DND-41 (cell line): ENCODE results near the gene ZNF384.

Experiments used
- ATAC-seq: fragments of 200-7000 bp; cut with Tn5 transposase; 3 replicates; pipeline ENCODE4 v1.9.1; 2021; ENCODE audit warnings: low read depth; ENCODE audit not compliant: insufficient read depth
- DNase-seq: peaks from one replicate; pipeline ENCODE4 v3.0.0-alpha.2; 2020
- H2AFZ ChIP-seq: 2 replicates; pipeline ENCODE4 v1.6.0; 2012; ENCODE audit warnings: low read depth, low read length
- H3K27ac ChIP-seq: 2 replicates; pipeline ENCODE4 v1.5.1; 2012; ENCODE audit warnings: low read length, inconsistent platforms
- H3K27me3 ChIP-seq: fragments of 200-600 bp; sonication (generic); 2 replicates; pipeline ENCODE4 v1.6.0; 2012; ENCODE audit warnings: low read length, mild to moderate bottlenecking, inconsistent platforms; ENCODE audit not compliant: insufficient read depth, poor library complexity
- H3K36me3 ChIP-seq: 2 replicates; pipeline ENCODE4 v1.5.1; 2012; ENCODE audit warnings: low read length, inconsistent platforms; ENCODE audit not compliant: insufficient read depth
- H3K4me1 ChIP-seq: 2 replicates; pipeline ENCODE4 v1.5.1; 2012; ENCODE audit warnings: mild to moderate bottlenecking, low read length; ENCODE audit not compliant: insufficient read depth
- H3K4me2 ChIP-seq: 2 replicates; pipeline ENCODE4 v1.6.0; 2012; ENCODE audit warnings: mild to moderate bottlenecking, moderate library complexity, low read length, inconsistent platforms; ENCODE audit not compliant: insufficient read depth
- H3K4me3 ChIP-seq, 2 experiments: fragments of 200-600 bp in 1 of 2; shearing (Covaris generic) in 1 of 2; 2 replicates each; pipeline ENCODE4 v1.5.1; 2012 to 2016; ENCODE audit warnings: inconsistent platforms in 2 of 2, low read length in 2 of 2, mild to moderate bottlenecking in 2 of 2, low read depth in 1 of 2, moderate library complexity in 1 of 2
- H3K79me2 ChIP-seq: 2 replicates; pipeline ENCODE4 v1.6.0; 2012; ENCODE audit warnings: low read length, inconsistent platforms; ENCODE audit not compliant: insufficient read depth
- H3K9ac ChIP-seq: 2 replicates; pipeline ENCODE4 v1.6.0; 2012; ENCODE audit warnings: low read depth, mild to moderate bottlenecking, inconsistent platforms, low read length, moderate library complexity
- H3K9me3 ChIP-seq: 2 replicates; pipeline ENCODE4 v1.5.1; 2012; ENCODE audit warnings: low read length, moderate library complexity, mild to moderate bottlenecking, inconsistent platforms; ENCODE audit not compliant: insufficient read depth, severe bottlenecking
- H4K20me1 ChIP-seq: 2 replicates; pipeline ENCODE4 v1.6.0; 2012; ENCODE audit warnings: low read length; ENCODE audit not compliant: insufficient read depth
- EZH2 ChIP-seq: IDR thresholded peaks from 3 replicates; pipeline ENCODE4 v1.6.1; 2012; ENCODE audit warnings: borderline replicate concordance, low read depth, mild to moderate bottlenecking, moderate library complexity, low read length, inconsistent platforms; ENCODE audit not compliant: severe bottlenecking
- TF ChIP-seq, protein P1 (sequence below): IDR thresholded peaks from 2 replicates; pipeline ENCODE4 v1.5.1; 2012; ENCODE audit warnings: borderline replicate concordance, low read length, moderate library complexity, mild to moderate bottlenecking; ENCODE audit not compliant: poor library complexity, severe bottlenecking; ENCODE audit errors: extremely low read depth

The ZNF384 gene

DNA sequence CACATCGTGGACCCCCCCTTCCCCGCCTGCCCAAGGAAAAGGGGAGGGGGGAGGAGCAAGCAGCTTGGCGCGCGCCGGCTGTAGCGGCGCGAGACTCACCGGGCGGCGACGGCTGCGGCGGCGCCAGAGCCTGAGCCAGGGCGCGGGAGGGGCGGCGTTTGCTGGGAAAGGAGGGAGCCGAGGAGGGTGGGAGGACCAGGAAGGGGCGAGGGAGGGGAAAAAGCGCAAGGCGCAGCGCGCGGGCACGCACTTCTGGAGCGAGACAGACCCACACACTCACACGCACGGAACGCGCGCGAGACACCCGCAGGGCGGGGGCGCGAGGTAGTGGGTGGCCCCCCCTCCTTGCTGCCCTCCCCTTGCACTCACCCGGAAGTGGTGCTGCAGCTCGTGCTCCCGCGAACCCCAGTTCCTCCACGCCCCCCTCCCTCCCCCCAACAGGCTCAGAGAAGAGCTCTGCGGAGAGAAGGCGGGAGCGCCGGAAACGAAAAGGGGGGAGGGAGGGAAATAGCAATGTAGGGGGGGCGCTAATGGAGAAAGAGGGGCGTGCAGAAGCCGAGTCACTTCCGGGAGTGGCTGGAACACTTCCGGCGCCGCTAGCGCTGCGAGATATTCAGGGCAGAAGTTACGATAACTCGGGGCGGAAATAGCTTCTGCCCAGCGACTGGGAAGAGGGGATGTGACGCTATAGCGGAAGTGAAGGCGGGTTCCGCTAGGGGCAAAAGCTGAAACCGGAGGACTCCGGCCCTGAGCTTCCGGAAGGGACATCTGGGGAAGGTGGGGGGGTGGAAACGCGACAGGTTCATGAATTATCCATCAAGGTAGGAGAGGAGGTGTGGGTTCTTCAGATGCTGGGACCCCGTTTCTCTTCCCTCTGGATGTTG, at the start of gene ZNF384:
ZNF384 (minus strand) TSS at position 377 of the 884 bp plus-strand sequence. CDS start 9,855 bp downstream, outside the sequence.
- H3K36me3 ChIP-seq, result peaks cover 15% of the 10 kb centered on the region
- H2AFZ ChIP-seq, result peak within 1 kb of the TSS; percentile 83
- TF ChIP-seq, protein P1, sequence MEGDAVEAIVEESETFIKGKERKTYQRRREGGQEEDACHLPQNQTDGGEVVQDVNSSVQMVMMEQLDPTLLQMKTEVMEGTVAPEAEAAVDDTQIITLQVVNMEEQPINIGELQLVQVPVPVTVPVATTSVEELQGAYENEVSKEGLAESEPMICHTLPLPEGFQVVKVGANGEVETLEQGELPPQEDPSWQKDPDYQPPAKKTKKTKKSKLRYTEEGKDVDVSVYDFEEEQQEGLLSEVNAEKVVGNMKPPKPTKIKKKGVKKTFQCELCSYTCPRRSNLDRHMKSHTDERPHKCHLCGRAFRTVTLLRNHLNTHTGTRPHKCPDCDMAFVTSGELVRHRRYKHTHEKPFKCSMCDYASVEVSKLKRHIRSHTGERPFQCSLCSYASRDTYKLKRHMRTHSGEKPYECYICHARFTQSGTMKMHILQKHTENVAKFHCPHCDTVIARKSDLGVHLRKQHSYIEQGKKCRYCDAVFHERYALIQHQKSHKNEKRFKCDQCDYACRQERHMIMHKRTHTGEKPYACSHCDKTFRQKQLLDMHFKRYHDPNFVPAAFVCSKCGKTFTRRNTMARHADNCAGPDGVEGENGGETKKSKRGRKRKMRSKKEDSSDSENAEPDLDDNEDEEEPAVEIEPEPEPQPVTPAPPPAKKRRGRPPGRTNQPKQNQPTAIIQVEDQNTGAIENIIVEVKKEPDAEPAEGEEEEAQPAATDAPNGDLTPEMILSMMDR, result peak; percentile 23
- TF ChIP-seq EZH2, result no peak
- peaks cover 61% of the 10 kb centered on the region for H3K79me2 ChIP-seq
- no peaks in the 10 kb centered on the region for H3K27me3 ChIP-seq
- ATAC-seq, result peak; percentile 80
- peaks cover 5% of the 10 kb centered on the region; the same call in 1 of the 2 replicates for H4K20me1 ChIP-seq
- H3K4me3 ChIP-seq, result peak within 1 kb of the TSS; percentile 70 to 77
- DNase-seq, result peak; percentile 98
- peak within 1 kb of the TSS; percentile 95 for H3K4me2 ChIP-seq
- peak within 1 kb of the TSS; percentile 97 for H3K27ac ChIP-seq
- H3K4me1 ChIP-seq, result peaks cover 58% of the 10 kb centered on the region
- no peaks in the 10 kb centered on the region for H3K9me3 ChIP-seq
- H3K9ac ChIP-seq, result peak within 1 kb of the TSS; percentile 87

- Histone ChIP-seq H3K27me3 (no peaks in the 10 kb centered on the region), H2AFZ (no peak overlapping the region), H4K20me1 (no peaks in the 10 kb centered on the region), H3K9me3 (no peaks in the 10 kb centered on the region), H3K4me2 (no peak overlapping the region), H3K79me2 (no peaks in the 10 kb centered on the region), H3K36me3 (peaks cover 9% of the 10 kb centered on the region), H3K4me3 (no peak overlapping the region), H3K27ac (no peak overlapping the region), H3K9ac (no peak overlapping the region), H3K4me1 (no peaks in the 10 kb centered on the region)
- ATAC-seq, result no peak
- TF ChIP-seq, protein P1, result no peak
- no peak for TF ChIP-seq EZH2
- DNase-seq, result no peak
Observed at GRCh38 chr12:6736754-6737153, 47.6 kb upstream of the ZNF384 start.

DNA sequence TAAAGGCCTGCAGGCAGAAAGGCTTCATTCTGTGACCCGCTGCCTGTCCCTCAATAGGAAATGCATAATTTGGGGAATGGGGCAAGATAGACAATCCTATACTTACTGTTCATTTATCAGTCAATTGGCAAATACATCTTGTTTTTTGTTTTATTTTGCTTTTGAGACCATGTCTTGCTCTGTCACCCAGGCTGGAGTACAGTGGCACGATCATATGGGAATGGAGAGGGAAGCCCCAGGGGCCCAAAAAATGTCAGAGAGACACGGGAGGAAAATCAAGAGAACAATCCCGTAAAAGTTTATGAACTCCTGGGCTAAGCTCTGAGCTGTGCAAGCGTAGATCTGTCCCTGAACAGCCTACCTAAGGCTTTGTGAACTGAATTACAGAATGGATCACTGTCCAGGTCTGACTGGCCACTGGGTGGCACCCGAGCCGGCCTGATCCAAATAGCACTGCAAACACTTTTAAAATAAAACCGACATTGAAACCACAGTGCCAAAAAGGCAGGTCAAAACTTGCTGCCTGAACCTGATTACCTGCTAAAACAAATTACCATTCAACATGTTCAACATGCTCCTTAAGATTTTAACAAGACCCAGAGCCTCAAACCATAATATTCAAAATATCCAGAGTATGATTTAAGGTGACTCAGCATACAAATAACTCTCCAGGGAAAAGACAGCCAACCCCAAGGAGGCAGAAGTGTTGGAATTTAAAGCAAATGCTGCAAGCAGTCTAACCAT, 46.4 kb upstream of the ZNF384 start:
- no peak overlapping the region for H3K4me2 ChIP-seq

More for the DNA sequence above, 46.4 kb upstream of the ZNF384 start:
- Histone ChIP-seq H3K9ac (no peak overlapping the region), H3K27ac (no peak overlapping the region), H4K20me1 (no peaks in the 10 kb centered on the region), H3K9me3 (no peaks in the 10 kb centered on the region), H3K4me1 (no peaks in the 10 kb centered on the region), H2AFZ (no peak overlapping the region), H3K27me3 (no peaks in the 10 kb centered on the region), H3K36me3 (peaks cover 19% of the 10 kb centered on the region), H3K79me2 (no peaks in the 10 kb centered on the region), H3K4me3 (no peak overlapping the region)
- TF ChIP-seq, protein P1, result no peak
- TF ChIP-seq EZH2, result no peak
- no peak for DNase-seq
- no peak for ATAC-seq
